NCI-H1105 (cell line): ENCODE data around the gene MEGF9.

Source experiments
- DNase-seq: peaks from one replicate; lab custom pipeline; 2025; lab: John Stamatoyannopoulos, UW

MEGF9 gene

GRCh38 chr9:120730654-120731514 is 16.6 kb upstream of the MEGF9 start:
- no peak for DNase-seq

- DNase-seq: no peak
Measured at GRCh38 chr9:120729791-120730241, 15.5 kb upstream of the MEGF9 start.

GRCh38 chr9:120726484-120726883 is 12.2 kb upstream of the MEGF9 start:
- DNase-seq: no peak

- DNase-seq: no peak
Measured at GRCh38 chr9:120725907-120726306, 11.6 kb upstream of the MEGF9 start.

- no peak for DNase-seq
Measured at GRCh38 chr9:120724757-120725400, 10.6 kb upstream of the MEGF9 start.

GRCh38 chr9:120723565-120723964 is 9.3 kb upstream of the MEGF9 start:
- no peak for DNase-seq

- DNase-seq: no peak
Measured at GRCh38 chr9:120720404-120720803, 6.1 kb upstream of the MEGF9 start.

GRCh38 chr9:120718316-120718715 is 4.0 kb upstream of the MEGF9 start:
- no peak for DNase-seq

- no peak for DNase-seq
Measured at GRCh38 chr9:120717176-120717575, 2.9 kb upstream of the MEGF9 start.

- DNase-seq: no peak
Measured at GRCh38 chr9:120716483-120716882, 2.2 kb upstream of the MEGF9 start.

- DNase-seq: no peak
Measured at GRCh38 chr9:120715389-120715924, 1.2 kb upstream of the MEGF9 start.

GRCh38 chr9:120714846-120715388 is 647 bp upstream of the MEGF9 start:
- DNase-seq: no peak

- no peak for DNase-seq
Measured at GRCh38 chr9:120713257-120714087, 798 bp downstream of the MEGF9 start.

GRCh38 chr9:120712539-120713031 is 1.7 kb downstream of the MEGF9 start:
- no peak for DNase-seq

GRCh38 chr9:120711841-120712538 is 2.3 kb downstream of the MEGF9 start:
- no peak for DNase-seq

- DNase-seq: no peak
Measured at GRCh38 chr9:120711354-120711753, 2.9 kb downstream of the MEGF9 start.

- DNase-seq: no peak
Measured at GRCh38 chr9:120710110-120710981, 3.9 kb downstream of the MEGF9 start.

GRCh38 chr9:120708526-120709224 is 5.6 kb downstream of the MEGF9 start:
- DNase-seq: no peak

- no peak for DNase-seq
Measured at GRCh38 chr9:120707170-120707569, 7.1 kb downstream of the MEGF9 start.
